ENCODE data around the gene NAALAD2. TPM values are rescaled to one million over a fixed set of nuclear protein-coding genes. Genes with fewer than 3 reads are reported as not detected.

NAALAD2 gene
- total and polyA plus RNA-seq, 2 experiments from 2014 or later: 3.4 to 4.3 TPM

GRCh38 chr11:90219438-90219837 lies 85.0 kb downstream of the NAALAD2 start (continued):
- TF ChIP-seq ETS1 (IDR thresholded peaks at IDR 0.05) (no peak), EZH2 (IDR thresholded peaks at IDR 0.05; ENCODE audit: low read depth, unreplicated experiment) (no peak)

DNA sequence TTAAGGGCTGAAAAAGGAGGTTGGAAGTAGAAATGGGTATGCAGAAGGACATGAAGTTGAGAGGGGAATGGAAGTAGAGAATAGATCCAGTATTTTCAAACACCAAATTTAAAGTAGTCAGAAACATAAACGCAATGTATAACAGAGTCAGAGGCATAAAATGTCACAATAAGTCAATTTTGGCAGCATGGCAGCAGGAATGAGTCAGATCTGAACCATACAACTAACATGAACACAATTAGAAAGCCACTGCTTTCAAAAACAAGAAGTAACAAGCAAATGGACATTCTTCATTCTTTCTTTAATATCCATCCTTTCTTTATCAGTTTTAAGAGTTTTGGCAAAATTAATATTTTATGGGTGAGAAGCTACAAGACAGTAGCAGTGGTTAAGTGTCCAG lies 85.9 kb downstream of the NAALAD2 start:
- peak overlapping the region; percentile 94 for H3K4me2 ChIP-seq
- H3K79me2 ChIP-seq (replicated peaks; ENCODE audit: insufficient read depth): peaks cover 75% of the 10 kb centered on the region
- peak overlapping the region; percentile 16; the same call in 2 of the 3 replicates for H3K4me3 Mint-ChIP-seq
- H3K4me1 Mint-ChIP-seq: peaks cover 46% of the 10 kb centered on the region
- ATAC-seq (no peak), DNase-seq (ENCODE audit: low spot score) (no peak)
- no peaks in the 10 kb centered on the region for H3K36me3 ChIP-seq (ENCODE audit: insufficient read depth)
- H3K27me3 ChIP-seq (ENCODE audit: insufficient read depth): no peaks in the 10 kb centered on the region
- H3K4me3 ChIP-seq: peak overlapping the region; percentile 90
- no peaks in the 10 kb centered on the region for H3K9me2 ChIP-seq (ENCODE audit: insufficient read depth)
- peaks cover 50% of the 10 kb centered on the region for H3K4me1 ChIP-seq (ENCODE audit: insufficient read depth)
- 0 out of 3 replicates have a peak, but pooled peaks cover 5% of the 10 kb centered on the region for H3K9me3 Mint-ChIP-seq
- peaks cover 4% of the 10 kb centered on the region for H3K27me3 Mint-ChIP-seq (ENCODE audit: insufficient read depth, low read depth, poor library complexity)
- H2AFZ ChIP-seq: no peak overlapping the region
- H3F3A ChIP-seq (replicated peaks; ENCODE audit: low read depth): no peaks in the 10 kb centered on the region
- H3K27ac ChIP-seq (ENCODE audit: low read depth): no peak overlapping the region
- no peak overlapping the region for H3K27ac Mint-ChIP-seq
- H4K20me1 ChIP-seq (replicated peaks; ENCODE audit: insufficient read depth): peaks cover 36% of the 10 kb centered on the region
- peaks cover 25% of the 10 kb centered on the region for H3K36me3 Mint-ChIP-seq (ENCODE audit: low read depth)
- TF ChIP-seq ZNF114 (CRISPR knock-in tag; IDR thresholded peaks at IDR 0.05) (no peak), ETS1 (IDR thresholded peaks at IDR 0.05) (no peak), JUNB (IDR thresholded peaks at IDR 0.05; ENCODE audit: unreplicated experiment) (no peak), CREB1 (CRISPR knock-in tag; IDR thresholded peaks at IDR 0.05; ENCODE audit: low read depth) (no peak), EZH2 (IDR thresholded peaks at IDR 0.05; ENCODE audit: low read depth, unreplicated experiment) (no peak), CTCF (conservative IDR thresholded peaks at IDR 0.05; ENCODE audit: low read depth in 2 of 2) (no peak), ZNF462 (CRISPR knock-in tag; IDR thresholded peaks at IDR 0.05) (no peak), EZH2phosphoT487 (IDR thresholded peaks at IDR 0.05; ENCODE audit: unreplicated experiment) (no peak), ZNF331 (CRISPR knock-in tag; IDR thresholded peaks at IDR 0.05; ENCODE audit: low read depth) (no peak), STAT1 (IDR thresholded peaks at IDR 0.05; ENCODE audit: unreplicated experiment) (no peak), NANOG (IDR thresholded peaks at IDR 0.05; ENCODE audit: borderline replicate concordance) (no peak), POLR2AphosphoS5 (IDR thresholded peaks at IDR 0.05; ENCODE audit: low read depth) (no peak)
